Esophagus muscularis mucosa (tissue), 4 donors: ENCODE data around the gene PRR5L. TPM values are rescaled to one million over a fixed set of nuclear protein-coding genes. Genes with fewer than 3 reads are reported as not detected.

ENCODE experiments used
- DNase-seq: peaks from one replicate; pipeline ENCODE4 v3.0.0-alpha.2; 2017; ENCODE audit errors: extremely low spot score
- H3K27ac ChIP-seq, 4 donors: fragments of 200-600 bp; sonication (generic); replicated peaks in 1 of 4; 1 replicate in 3 of 4; 2 replicates in 1 of 4; pipeline ENCODE4 v1.5.1; 2016 to 2019; ENCODE audit warnings: mild to moderate bottlenecking in 1 of 4
- H3K27me3 ChIP-seq, 4 donors: fragments of 200-600 bp; sonication (generic); one replicate each; pipeline versions ENCODE4 v1.5.1 to v1.6.0; 2016 to 2019
- H3K36me3 ChIP-seq, 4 donors: fragments of 200-600 bp; sonication (generic); one replicate each; pipeline ENCODE4 v1.5.1; 2016 to 2019
- H3K4me1 ChIP-seq, 4 donors: fragments of 200-600 bp; sonication (generic); one replicate each; pipeline ENCODE4 v1.5.1; 2016 to 2019
- H3K4me3 ChIP-seq, 4 donors: fragments of 200-600 bp; sonication (generic); 1 replicate in 2 of 4; 2 replicates in 2 of 4; pipeline ENCODE4 v1.5.1; 2016 to 2019; ENCODE audit warnings: mild to moderate bottlenecking in 4 of 4, moderate library complexity in 1 of 4
- H3K9me3 ChIP-seq, 4 donors: fragments of 200-600 bp; sonication (generic); 1 replicate in 3 of 4; 2 replicates in 1 of 4; pipeline ENCODE4 v1.5.1; 2016 to 2019
- EP300 ChIP-seq: sonication (generic); formaldehyde crosslinking; IDR thresholded peaks from one replicate; pipeline ENCODE4 v1.6.1; 2017; ENCODE audit warnings: antibody characterized with exemption
- POLR2A ChIP-seq: fragments of 450-650 bp; IDR thresholded peaks from one replicate; pipeline ENCODE4 v1.6.1; 2017; ENCODE audit warnings: antibody characterized with exemption, moderate library complexity, mild to moderate bottlenecking, low read depth
- POLR2AphosphoS5 ChIP-seq, 2 donors: sonication (generic); formaldehyde crosslinking; IDR thresholded peaks; one replicate each; pipeline ENCODE4 v1.6.1; 2017; ENCODE audit warnings: antibody characterized with exemption in 2 of 2
- WGBS: methylation state at CpG from one replicate; pipeline ENCODE4 v1.1.5; 2018; 5-methylcytosine and 5-hydroxymethylcytosine counted together
- intact Hi-C: fragments of 100-400 bp; cut with DNase I; formaldehyde crosslinking; loops from one replicate; pipeline ENCODE4 v1.15.1; 2023
- total RNA-seq, 4 donors: library from RNA; depleted of rRNA; stranded (reverse); fragments of >200 nt; gene quantifications; one replicate each; pipeline versions ENCODE4 v1.1.0 to v1.2.1, GENCODE V29; 2016
- TF ChIP-seq, protein P1 (sequence below), 3 experiments: fragments of 200-600 bp in 2 of 3; fragments of 450-650 bp in 1 of 3; sonication (generic) in 2 of 3; IDR thresholded peaks; one replicate each; pipeline ENCODE4 v1.5.1; 2017 to 2019; ENCODE audit warnings: antibody characterized with exemption in 3 of 3, mild to moderate bottlenecking in 2 of 3, moderate library complexity in 1 of 3

Gene PRR5L
- total RNA-seq, 4 donors from 2014 or later = 1.7 to 9.6 (median 3.1) TPM

GRCh38 chr11:36333897-36334296, 37.8 kb downstream of the PRR5L start:
- intact Hi-C loops = no loop called here
- Histone ChIP-seq H3K36me3 (no peaks in the 10 kb centered on the region), H3K4me3 (no peak overlapping the region), H3K4me1 (no peaks in the 10 kb centered on the region), H3K27ac (no peak overlapping the region), H3K9me3 (no peaks in the 10 kb centered on the region), H3K27me3 (no peaks in the 10 kb centered on the region)
- TF ChIP-seq POLR2AphosphoS5 (IDR thresholded peaks at IDR 0.05) (no peak), EP300 (no peak), POLR2A (no peak)
- TF ChIP-seq, protein P1, sequence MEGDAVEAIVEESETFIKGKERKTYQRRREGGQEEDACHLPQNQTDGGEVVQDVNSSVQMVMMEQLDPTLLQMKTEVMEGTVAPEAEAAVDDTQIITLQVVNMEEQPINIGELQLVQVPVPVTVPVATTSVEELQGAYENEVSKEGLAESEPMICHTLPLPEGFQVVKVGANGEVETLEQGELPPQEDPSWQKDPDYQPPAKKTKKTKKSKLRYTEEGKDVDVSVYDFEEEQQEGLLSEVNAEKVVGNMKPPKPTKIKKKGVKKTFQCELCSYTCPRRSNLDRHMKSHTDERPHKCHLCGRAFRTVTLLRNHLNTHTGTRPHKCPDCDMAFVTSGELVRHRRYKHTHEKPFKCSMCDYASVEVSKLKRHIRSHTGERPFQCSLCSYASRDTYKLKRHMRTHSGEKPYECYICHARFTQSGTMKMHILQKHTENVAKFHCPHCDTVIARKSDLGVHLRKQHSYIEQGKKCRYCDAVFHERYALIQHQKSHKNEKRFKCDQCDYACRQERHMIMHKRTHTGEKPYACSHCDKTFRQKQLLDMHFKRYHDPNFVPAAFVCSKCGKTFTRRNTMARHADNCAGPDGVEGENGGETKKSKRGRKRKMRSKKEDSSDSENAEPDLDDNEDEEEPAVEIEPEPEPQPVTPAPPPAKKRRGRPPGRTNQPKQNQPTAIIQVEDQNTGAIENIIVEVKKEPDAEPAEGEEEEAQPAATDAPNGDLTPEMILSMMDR (IDR thresholded peaks at IDR 0.05) = no peak
- WGBS = 71% methylated on average over 2 of the region's 2 CpGs
- peak; percentile 42 for DNase-seq

DNA sequence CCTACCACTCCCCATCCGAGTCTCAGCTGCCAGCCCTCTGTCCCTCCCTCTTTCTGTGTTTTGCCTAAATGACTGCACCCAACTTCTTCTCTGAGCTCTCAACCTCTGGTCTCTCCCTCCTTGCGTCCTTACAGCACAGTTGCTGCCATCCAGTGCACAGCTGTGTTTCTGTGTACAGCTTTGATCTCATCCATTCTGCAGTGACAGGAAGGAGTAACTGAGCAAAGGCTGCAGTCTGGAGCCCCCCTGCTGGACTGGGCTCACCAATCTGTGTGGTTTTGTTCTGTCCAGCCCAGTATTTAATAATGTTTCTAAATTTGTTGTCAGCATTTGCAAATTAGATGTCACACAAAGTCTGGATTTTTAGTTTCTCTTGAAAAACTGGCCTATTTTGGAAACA, 43.8 kb downstream of the PRR5L start:
- intact Hi-C loops = no loop called here
- no peaks in the 10 kb centered on the region for H3K9me3 ChIP-seq
- no peaks in the 10 kb centered on the region for H3K4me1 ChIP-seq
- H3K27ac ChIP-seq = no peak overlapping the region
- H3K27me3 ChIP-seq = peaks cover 0 to 16% (median 0%) of the 10 kb centered on the region in 4 donors
- WGBS = 81% methylated on average over 2 of the region's 2 CpGs
- H3K36me3 ChIP-seq = no peaks in the 10 kb centered on the region
- TF ChIP-seq EP300 (no peak), POLR2A (no peak), POLR2AphosphoS5 (IDR thresholded peaks at IDR 0.05) (no peak)
- TF ChIP-seq, protein P1 (IDR thresholded peaks at IDR 0.05) = no peak
- no peak for DNase-seq
- no peak overlapping the region for H3K4me3 ChIP-seq

- Histone ChIP-seq H3K9me3 (no peaks in the 10 kb centered on the region), H3K4me3 (no peak overlapping the region), H3K27me3 (peaks cover 0 to 16% (median 0%) of the 10 kb centered on the region in 4 donors), H3K27ac (no peak overlapping the region), H3K4me1 (no peaks in the 10 kb centered on the region), H3K36me3 (no peaks in the 10 kb centered on the region)
- DNase-seq = peak; percentile 19
- intact Hi-C loops = no loop called here
- 53% methylated on average over 4 of the region's 5 CpGs for WGBS
- TF ChIP-seq POLR2AphosphoS5 (IDR thresholded peaks at IDR 0.05) (no peak), EP300 (no peak), POLR2A (no peak)
- TF ChIP-seq, protein P1 (IDR thresholded peaks at IDR 0.05) = no peak
These were observed 44.8 kb downstream of the PRR5L start for GRCh38 chr11:36340897-36341296.

DNA sequence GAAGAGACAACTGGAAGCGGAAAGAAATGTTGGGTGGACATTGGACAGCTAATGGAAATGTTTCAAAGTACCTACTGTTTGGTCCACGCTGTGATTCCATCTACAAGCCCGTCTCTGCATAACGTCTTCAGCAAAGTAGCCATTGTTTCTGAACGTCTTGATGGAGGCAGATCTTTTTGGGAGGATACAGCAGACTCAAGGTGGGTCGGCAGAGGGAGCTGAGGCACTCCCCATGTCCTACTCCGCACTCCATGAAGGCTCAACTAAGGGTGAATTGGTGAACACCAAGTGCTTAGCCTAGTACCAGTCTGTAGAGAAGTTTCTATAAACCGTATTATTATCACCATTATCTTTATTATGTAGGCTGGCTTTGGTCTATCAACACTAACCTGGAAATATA, 45.8 kb downstream of the PRR5L start:
- H3K27me3 ChIP-seq = peaks cover 0 to 16% (median 0%) of the 10 kb centered on the region in 4 donors
- no peak overlapping the region for H3K4me3 ChIP-seq
- no peaks in the 10 kb centered on the region for H3K4me1 ChIP-seq
- no peaks in the 10 kb centered on the region for H3K36me3 ChIP-seq
- H3K9me3 ChIP-seq = no peaks in the 10 kb centered on the region
- no peak overlapping the region for H3K27ac ChIP-seq
- intact Hi-C loops = no loop called here
- 84% methylated on average over 8 of the region's 8 CpGs for WGBS
- peak; percentile 90 for DNase-seq
- TF ChIP-seq, protein P1 (IDR thresholded peaks at IDR 0.05) = no peak
- no peak for TF ChIP-seq POLR2AphosphoS5 (IDR thresholded peaks at IDR 0.05)
- TF ChIP-seq EP300 = no peak
- no peak for TF ChIP-seq POLR2A

GRCh38 chr11:36342327-36342726, 46.2 kb downstream of the PRR5L start:
- Histone ChIP-seq H3K4me3 (no peak overlapping the region), H3K27ac (no peak overlapping the region), H3K4me1 (no peaks in the 10 kb centered on the region), H3K27me3 (peaks cover 0 to 16% (median 0%) of the 10 kb centered on the region in 4 donors), H3K9me3 (no peaks in the 10 kb centered on the region), H3K36me3 (no peaks in the 10 kb centered on the region)
- TF ChIP-seq, protein P1 (IDR thresholded peaks at IDR 0.05) = no peak
- no peak for TF ChIP-seq POLR2AphosphoS5 (IDR thresholded peaks at IDR 0.05)
- no peak for TF ChIP-seq POLR2A
- no peak for TF ChIP-seq EP300
- intact Hi-C loops = no loop called here
- 71% methylated on average over 5 of the region's 5 CpGs for WGBS
- no peak for DNase-seq
